Posterior cingulate gyrus (tissue), 11 donors: Measurements from ENCODE around the gene SORCS2.
A peak's percentile ranks its signal among the peaks of the same experiment; 100 is the strongest.

ENCODE experiments used
- DNase-seq, 10 donors: peaks; one replicate each; pipeline versions ENCODE4 v3.0.0 to v3.0.0-alpha.2; 2020 to 2021; ENCODE audit warnings: mixed read lengths in 3 of 10
- intact Hi-C: fragments of 100-400 bp; cut with DNase I; formaldehyde crosslinking; loops from one replicate; pipeline ENCODE4 v1.15.1; 2023

Gene SORCS2

DNA sequence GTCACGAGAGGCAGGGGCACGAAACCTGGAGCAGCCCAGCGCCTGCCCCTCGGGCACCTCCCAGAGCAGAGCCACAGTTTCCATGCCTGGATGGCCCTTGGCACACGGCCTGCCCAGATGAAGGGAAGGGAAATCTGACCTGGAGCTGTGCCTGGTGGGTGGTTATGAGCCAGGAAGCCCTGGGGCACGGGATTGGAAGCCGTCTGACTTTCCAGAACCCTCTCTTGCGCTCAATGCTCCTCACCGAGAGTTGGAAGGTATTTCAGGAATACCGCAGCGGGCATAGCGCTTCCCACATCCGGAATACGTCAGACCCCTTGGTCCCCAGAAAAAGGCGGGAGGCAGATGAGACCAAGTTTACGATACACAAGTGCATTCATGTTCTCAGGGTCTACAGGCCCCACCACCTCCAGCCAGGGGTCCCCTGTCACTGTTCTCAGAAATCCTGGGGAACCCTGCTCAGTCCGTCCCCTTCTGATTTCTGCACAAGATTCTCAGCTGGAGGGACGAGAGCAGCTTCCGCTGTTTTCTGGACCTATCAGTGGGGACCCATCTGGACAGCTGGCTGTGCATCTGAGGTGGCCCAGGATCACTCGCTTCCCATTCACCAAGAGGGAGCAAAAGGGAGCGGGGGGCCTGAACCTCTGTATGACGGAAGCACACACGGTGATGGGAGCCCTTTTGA is 574.5 kb downstream of the SORCS2 start:
- intact Hi-C loops: no loop called here
- DNase-seq: peak in 4 of 10 donors; percentile 9 to 75 (median 56)

DNA sequence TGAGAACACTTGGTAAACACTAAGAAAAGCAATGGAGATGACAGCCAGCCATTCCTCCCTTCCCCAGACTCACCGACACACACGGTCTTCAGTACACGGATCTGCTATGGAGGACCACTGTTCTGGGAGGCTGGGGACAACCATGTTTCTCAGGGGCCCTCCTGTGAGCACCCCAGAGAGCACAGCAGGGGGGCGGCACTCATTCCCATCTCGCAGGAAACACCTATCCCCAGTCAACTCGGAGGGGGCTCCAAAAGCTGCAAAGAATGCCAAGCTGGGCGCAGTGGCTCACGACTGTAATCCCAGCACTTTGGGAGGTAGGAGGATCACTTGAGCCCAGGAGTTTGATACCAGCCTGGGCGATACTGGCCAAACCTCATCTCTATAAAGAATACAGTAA is 575.2 kb downstream of the SORCS2 start:
- intact Hi-C loops: no loop called here
- DNase-seq: peak in 2 of 10 donors; percentile 13 to 47

DNA sequence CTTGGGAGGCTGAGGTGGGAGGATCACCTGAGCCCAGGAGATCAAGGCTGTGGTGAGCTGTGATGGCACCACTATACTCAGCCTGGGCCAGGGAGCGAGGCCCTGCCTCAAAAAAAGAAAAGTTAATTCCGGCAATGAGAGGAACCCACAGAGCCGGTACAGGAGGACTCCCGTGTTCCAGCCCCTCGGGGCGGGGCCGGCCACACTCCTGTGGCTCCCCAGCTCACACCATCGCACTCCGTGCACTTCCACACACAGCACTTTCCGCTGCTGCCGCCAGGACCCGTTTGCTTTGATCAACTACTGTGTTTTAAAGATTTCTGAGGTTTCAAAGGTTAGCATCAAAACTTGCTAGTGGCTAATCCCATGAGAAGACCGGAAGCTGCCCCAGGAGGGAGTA is 575.6 kb downstream of the SORCS2 start:
- DNase-seq: peak in 2 of 10 donors; percentile 47 to 86
- intact Hi-C loops: no loop called here

DNA sequence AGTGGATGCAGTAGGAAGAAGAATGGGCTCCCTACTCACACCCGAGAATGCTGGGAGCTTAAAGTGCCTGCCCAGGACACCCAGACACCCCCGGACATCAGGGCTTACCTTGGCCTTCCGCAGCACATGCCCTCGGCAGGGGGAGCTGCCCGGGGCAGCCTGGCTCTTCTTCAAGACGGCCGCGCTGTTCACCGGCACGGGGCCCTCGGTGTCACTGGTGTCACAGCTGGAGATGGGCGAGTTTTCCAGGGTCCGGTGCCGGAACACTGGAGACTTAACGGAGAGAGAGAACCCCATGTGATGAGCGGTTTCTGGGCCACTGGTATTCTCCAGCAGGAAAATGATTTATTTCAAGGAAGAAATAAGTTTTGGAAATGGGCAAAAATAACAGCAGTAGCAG is 576.4 kb downstream of the SORCS2 start:
- peak in 2 of 10 donors; percentile 72 to 79 for DNase-seq
- intact Hi-C loops: no loop called here

DNA sequence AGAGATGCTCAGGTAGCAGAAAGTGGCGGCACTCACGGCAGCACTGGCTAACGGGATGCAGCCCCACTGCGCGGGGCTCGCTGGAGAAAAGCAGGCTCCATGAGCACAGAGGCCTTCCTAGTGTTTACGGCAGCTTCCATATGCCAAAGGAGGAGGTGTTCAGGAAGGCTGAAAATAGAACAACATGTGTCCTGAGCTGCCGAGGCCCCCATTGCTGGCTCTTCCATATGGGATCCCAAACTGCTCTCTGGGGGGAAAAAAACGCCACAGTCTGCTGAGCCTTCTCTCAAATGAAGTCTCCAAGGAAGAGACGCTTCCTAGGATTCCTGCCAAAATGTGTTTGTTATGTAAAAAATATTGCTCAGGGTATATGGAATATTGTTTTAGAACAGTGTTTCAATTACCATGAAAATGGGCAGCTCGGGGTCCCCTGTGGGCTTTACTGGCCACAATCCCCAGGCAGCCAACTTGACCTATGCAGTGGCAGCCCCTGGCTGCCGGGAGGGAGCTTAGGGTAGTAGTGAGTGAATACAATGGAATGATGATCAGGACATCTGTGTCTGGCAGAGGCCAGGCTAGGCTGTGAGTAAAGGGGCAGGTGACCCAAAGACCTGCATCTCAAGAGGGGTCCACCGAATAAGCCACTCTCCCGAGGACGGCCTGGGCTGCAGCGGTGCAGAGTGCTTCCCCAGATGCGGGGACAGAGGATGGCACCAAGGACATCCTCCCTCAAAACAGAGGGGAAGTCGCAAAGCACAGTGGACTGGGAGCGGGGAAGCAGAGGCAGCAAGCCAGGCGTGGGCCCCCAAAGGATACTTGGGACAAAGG is 577.3 kb downstream of the SORCS2 start:
- peak in 5 of 10 donors; percentile 41 to 87 (median 49) for DNase-seq
- intact Hi-C loops: no loop called here

DNA sequence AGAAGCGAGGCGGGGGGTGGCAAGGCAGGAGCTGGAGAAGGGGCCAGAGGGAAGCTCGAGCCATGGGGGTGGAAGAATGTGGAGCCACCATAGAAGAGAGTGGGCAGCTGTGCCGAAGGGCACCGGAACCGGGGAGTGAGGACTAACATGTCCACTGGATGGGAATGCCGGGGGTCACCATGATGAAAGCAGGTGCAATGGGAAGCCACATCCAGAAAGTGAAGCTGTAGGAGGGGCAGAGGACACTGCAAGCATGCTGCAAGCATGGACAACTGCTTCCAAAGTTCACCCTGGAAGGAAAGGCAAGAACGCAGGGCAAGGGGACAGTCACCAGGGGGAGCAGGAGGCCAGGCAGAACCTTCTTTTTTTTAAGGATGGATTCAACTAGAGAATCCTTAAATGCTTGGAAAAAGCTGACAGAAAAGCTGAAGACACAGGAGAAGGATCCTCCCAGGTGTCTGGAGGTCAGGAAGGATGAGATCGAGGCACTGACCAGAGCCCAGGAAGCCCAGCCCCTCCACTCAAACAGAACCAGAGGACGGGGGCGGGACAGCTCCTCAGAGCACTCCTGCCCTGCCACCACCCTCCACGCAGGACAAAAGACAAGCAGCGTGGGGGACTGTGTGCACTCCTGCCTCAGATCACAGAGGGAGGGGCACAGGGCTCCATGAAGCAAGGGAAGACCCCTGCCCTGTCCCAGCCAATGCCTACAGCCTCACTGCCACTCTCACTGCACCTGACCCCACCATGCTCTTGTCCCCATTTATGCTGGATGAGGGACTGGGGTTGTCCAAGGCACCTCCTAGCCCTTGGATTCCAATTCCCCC is 578.1 kb downstream of the SORCS2 start:
- intact Hi-C loops: no loop called here
- DNase-seq: peak in 2 of 10 donors; percentile 41 to 83

DNA sequence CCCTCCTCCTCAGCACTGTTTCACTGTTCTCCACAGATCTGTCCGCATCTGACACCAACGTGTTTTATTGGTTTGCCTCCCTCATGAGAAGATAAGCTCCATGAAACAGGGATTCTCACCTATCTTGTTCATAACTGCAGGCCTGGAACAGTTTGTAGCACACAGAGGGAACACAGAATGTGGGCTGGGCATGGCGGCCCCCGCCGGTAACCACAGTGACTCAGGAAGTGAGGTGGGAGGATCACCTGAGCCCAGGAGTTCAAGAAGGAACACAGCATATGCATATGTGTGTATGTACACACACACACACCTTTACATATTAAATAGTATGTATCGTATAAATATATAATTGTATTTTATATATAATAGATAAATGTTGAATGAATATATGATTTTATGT is 578.7 kb downstream of the SORCS2 start:
- intact Hi-C loops: no loop called here
- peak in 4 of 10 donors; percentile 48 to 88 (median 81) for DNase-seq

DNA sequence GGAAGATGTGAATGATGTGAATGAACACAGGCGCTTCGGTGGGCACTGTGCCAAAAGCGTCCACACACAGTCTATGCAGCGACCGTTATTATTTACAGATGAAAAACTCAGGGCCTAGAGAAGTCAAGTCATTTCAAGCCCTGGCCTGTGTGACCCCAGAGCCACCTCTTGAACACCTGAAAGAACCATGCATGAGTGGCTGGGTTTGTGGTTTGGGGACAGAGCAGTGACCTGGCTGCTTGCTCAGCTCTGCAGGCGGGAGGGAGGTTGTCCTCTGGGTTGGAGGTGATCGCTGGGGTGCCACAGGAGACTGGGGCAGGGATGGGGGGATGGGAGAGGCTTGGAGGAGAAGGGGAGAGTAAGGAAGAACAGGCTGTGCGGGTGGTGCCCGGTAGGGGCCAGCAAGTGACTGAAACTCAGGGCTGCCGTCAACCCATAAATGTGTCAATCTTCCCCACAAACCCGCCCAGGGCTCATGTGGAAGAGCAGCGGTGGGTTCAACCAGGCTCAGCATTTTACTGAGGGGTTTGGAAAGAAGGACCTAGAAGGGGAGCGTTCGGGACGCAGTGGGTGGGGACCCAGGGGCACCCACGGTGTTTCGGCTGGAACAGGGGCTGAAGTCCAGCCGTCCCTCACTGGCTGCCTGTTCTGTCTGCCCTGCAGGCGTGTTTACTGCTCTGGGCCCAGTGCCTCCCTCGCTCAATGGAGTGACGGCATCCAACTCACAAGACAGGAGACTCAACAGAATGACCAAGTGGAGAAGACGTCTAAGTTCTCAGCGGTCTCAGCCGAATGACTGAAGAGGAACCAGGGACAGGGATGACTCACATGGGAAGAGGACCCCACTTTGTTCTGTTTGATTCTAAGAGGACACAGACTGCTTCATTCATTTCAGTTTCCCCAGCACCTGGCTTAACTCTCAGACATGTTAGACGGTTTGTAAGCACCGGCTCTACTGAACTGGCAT is 579.5 kb downstream of the SORCS2 start:
- DNase-seq: peak in 2 of 10 donors; percentile 63 to 78
- intact Hi-C loops: no loop called here

DNA sequence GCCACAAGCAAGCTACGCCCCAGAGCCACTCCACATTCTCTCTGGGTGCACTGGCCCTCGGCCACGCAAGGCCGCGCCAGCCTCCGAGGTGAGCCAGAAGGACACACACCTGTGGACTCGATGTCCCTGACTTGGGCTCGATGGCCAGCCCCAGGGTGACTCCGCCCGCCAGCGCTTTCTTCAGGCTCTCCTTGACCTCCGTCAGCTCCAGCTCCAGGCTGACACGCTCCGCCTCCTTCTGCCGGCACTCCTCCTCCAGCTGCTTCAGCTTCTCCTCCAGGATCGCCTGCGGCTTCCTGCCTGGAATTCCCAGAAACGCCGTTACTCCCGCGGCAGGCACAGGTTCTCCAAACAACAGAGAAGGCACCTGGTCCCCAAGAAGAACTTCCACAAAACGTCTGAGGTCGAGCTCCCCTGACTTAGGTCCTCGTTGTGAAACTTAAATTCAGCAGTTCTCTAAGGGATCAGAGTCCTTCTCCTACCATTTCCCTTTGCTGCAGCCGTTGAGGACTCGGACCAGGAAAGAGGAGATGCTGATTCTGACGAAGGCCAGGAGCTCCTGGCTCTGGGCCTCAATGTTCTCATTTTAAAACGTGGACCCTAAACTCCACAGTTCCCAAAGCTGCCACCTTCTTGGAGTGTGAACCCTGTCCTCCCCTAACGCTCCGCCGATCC is 580.5 kb downstream of the SORCS2 start:
- DNase-seq: peak in 5 of 10 donors; percentile 38 to 93 (median 81)
- intact Hi-C loops: no loop called here

DNA sequence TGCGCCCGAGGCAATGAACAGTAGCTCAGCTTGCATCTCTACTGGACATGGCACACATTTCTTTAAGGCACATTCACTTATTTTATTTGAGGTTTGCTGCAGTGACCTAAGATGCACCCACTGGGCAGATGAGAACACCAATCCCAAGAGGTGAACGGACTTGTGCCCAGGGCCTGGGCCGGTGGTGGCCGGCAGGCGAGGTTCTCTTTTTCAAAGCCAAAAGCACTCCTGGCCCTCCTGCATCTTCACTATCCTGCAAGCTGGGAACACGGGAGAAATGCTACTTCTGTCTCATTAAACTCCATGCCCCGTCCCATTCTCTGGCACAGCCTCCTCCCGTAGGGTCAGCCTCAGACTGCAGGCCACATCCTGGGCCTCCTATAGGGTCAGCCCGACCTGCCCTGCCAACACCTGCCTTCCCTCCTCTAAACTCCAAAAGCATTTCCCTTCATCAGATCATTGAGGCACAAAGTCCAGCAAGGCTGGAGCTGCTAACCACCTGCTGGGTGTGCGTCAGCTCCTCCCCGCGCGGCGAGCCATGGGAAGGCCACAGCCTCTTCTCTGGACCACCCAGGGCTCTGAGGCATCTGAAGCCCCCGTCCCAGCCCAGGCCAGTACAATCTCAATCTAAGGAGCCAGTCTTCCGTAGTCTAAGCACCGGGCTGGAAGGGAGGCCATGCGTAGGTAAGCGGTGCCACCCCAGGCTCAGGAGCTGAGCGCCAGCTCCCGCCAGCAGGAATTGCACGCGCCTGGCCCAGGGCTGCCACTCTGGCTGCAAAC is 581.3 kb downstream of the SORCS2 start:
- DNase-seq: peak in 2 of 10 donors; percentile 67 to 81
- intact Hi-C loops: no loop called here

DNA sequence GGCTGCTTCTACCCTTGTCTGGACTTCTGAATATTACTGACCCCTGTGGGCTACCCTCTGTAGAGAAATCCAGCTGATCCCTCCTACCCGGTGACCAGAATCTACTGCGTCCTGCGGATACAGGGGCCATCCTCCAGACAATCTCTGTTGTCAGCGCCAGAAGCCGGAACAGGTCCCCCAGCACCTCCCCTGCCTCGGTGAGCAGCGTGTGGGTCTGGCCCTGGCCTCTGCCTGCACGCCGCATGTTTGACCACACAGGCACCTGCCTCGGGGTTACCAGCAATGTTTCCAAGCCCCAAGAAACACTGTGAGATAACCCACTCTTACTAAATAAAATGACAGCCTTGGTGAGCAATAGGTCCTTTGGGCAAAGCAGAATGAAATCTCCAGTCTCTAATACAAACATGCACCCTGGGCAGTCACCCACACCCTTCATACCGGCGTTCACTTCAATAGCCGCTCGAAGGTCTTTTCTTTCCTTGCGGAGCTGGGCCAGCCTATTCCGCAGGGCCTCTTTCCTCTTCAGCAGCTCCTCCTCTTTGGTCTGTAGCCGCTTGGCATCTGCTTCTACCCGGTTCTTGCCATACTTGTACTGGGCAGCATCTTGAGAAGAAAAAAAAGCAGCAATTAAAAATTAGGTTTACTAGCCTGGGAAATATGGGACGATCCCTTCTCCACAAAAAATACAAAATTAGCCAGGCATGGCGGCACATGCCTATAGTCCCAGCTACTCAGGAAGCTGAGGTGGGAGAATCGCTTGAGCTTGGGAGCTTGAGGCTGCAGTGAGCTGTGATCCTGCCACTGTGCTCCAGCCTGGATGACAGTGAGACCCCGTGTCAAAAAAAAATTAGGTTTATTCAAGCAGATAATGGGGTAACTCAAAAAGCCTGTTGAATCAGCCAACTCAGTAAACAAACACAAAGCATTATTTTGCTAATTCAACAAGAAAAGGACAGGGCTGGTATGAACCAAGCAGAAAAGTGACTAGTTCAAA is 582.3 kb downstream of the SORCS2 start:
- DNase-seq: peak in 3 of 10 donors; percentile 34 to 63 (median 60)
- intact Hi-C loops: no loop called here

DNA sequence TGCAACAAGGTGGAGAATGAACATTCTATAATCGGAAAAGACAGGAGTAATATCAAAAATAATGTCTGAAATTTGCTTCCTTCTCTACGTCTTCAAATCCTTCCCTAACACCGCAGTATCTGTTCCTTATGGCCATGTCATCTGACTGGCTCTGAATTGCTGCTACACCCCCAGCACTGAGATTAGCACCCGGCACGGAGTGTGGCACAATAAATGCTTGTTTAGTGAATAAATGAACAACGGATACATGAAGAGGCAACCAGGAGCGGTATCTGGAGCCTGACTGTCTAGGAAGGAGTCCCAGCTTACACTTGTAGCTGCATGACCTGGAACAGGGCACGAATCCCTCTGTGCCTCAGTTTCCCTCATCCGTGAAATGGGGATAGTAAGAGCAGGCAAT is 583.1 kb downstream of the SORCS2 start:
- DNase-seq: peak in 2 of 10 donors; percentile 9 to 29
- intact Hi-C loops: no loop called here

DNA sequence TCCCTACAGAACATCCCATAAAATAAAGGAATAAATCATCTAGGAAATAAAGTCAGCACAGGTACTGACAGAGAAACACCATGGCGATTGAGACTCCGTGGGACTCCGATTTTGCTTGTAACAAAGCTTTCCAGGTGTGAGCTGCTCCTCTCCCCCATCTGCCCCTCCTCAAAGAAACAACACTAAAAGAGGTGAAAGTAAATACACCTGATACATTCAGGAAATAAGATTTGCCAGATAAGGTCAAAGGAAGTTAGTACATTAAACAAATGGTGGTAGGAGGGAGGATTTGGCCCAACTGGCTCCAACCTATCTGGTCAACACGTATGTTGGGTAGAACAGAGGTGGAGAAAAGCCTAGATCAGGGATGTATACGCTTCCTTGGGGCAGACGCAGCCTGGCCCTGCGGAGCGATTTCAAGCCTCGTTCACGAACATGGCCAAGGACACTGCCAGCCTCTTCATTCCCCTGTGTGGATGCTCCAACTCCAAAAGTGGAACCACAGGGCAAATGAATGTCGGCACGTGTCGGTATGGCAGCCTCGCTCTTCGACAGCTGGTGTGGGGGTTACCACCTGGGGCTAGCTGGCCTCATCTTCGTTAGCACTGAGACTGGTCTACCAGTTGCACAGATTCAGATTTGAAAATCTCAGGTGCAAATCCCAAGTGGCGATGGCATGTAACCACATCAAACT is 584.8 kb downstream of the SORCS2 start:
- intact Hi-C loops: no loop called here
- DNase-seq: peak in 3 of 10 donors; percentile 12 to 51 (median 47)

DNA sequence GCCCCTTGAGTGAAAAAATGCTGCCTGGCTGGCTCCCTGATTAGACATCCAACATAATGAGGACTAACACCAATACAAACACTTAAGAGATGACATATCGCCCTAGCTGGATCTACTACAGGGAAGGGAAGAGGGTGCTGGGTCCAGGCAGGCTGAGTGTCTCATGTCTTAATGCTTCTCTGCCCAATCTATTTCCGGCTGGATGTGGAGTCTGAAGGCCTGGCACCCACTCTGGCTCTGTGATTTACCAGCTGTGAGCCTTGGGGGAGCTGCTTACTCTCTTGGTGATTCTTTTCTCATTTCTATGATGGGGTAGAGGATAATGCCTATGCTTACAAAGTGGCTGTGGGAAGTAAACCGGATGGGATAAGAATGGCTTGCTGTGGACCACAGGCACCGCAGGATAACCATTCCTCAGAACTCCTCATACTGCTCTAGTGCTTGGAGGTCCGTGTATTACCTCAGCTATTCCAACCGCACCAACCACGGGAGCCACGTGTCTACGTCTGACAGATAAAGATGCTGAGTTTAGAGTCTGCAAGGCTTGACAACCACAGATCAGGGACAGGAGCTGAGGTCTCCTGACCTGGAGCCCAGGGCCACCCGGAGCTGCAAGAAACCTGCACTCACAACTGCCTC is 585.7 kb downstream of the SORCS2 start:
- intact Hi-C loops: no loop called here
- DNase-seq: peak in 2 of 10 donors; percentile 63 to 75

DNA sequence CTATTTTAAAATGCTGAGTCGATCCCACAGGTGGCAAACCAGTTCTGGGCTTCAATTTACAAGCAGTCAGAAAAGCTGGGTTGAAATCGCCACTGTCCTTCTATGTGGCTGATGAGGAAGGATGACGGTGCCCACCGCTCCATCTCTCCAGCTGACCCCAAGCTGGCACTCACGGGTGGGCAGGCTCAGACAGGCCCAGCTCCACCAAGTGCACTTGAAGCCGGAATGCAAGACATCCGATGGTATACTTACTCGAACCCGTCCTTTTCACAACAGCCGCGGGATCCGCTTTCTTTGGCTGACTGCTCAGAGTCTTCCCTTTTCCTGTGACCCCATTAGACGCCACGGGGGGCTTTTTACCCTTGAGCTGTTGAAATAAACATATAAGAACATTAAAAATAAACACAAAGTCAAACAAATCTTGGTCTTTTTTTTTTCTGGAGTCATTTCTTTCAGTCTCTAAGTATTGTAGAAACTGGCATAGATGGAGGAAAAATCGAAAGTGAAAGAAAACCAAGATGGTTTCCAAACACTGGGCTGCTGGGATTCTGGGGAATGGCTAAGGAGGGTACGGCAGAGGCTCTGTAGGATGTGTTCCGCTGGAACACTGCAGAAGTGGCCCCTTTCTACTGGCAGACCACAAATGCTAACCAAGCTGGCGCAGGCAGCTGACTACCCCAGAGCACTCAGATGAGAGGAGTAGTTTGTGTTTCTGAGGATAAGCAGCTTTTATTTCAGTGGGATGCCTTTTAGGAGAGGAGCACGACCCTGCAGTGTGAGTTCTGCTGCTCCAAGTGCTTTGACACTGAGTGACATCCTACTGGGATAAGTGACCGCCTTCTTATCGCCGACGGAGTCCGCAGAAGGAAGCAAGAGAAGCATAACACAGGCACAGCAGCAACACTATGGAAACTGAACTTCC is 586.4 kb downstream of the SORCS2 start:
- peak in 3 of 10 donors; percentile 40 to 78 (median 65) for DNase-seq
- intact Hi-C loops: no loop called here
